Measurements from ENCODE around the gene AMER3.

The AMER3 gene

DNA sequence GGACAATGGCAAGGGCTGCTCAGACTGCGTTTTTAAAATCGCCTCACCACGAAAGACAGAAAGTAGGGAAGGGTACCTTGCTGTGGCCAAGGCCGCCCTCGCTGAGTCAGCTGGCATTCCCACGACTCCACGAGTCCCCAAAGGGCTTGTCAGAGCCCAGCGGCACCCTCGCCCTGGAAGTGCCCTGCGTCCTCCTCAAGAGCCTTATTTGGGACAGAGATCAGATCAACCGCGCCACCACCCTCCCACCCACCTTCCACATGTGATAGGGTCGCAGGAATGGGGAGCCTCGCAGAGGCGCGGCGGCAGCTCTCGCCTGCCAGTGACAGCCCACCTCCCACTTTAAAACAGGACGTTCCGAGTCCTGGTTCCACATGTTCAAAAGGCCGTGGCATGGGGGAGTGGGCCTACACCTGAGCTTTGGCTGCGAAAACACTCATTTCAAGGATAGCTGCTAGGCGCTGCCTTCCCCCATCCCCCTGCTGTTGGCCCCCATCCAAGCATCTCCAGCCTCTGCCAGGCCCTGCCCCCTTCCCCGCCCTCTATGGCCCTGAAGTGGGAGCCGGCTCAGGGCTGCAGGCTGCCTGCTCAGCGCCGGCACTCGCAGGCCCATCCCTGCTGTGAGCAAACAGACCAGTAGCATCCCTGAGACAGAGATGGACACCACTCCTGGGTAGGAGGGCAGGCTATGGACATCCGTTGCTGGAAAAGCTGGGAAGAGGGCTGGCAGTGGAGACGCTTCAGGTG is 43.3 kb downstream of the AMER3 start:
- Histone ChIP-seq H3K9me3 (ENCODE audit: insufficient read depth, low read length, severe bottlenecking) (no peaks in the 10 kb centered on the region), H3K4me2 (ENCODE audit: insufficient read depth, low read length) (peak overlapping the region; percentile 100), H2AFZ (ENCODE audit: low read depth, low read length) (peak overlapping the region; percentile 98), H3K9ac (ENCODE audit: low read depth, low read length) (peak overlapping the region; percentile 86), H3K27me3 (ENCODE audit: insufficient read depth, low read length, poor library complexity) (peaks cover 8% of the 10 kb centered on the region), H3K36me3 (ENCODE audit: insufficient read depth, low read length) (no peaks in the 10 kb centered on the region), H4K20me1 (ENCODE audit: insufficient read depth, low read length) (no peaks in the 10 kb centered on the region), H3K4me3 (ENCODE audit: low read depth in 1 of 2, low read length in 2 of 2) (peak overlapping the region in 1 of 2 experiments; percentile 88; a peak in 3 of 4 replicates), H3K79me2 (ENCODE audit: insufficient read depth, low read length) (no peaks in the 10 kb centered on the region), H3K27ac (ENCODE audit: low read length) (no peak overlapping the region), H3K4me1 (ENCODE audit: insufficient read depth, low read length) (peaks cover 18% of the 10 kb centered on the region)
- peak; percentile 10 for DNase-seq
- TF ChIP-seq EZH2 (IDR thresholded peaks at IDR 0.05; ENCODE audit: borderline replicate concordance, low read depth, low read length, severe bottlenecking) = no peak
- TF ChIP-seq, protein P1, sequence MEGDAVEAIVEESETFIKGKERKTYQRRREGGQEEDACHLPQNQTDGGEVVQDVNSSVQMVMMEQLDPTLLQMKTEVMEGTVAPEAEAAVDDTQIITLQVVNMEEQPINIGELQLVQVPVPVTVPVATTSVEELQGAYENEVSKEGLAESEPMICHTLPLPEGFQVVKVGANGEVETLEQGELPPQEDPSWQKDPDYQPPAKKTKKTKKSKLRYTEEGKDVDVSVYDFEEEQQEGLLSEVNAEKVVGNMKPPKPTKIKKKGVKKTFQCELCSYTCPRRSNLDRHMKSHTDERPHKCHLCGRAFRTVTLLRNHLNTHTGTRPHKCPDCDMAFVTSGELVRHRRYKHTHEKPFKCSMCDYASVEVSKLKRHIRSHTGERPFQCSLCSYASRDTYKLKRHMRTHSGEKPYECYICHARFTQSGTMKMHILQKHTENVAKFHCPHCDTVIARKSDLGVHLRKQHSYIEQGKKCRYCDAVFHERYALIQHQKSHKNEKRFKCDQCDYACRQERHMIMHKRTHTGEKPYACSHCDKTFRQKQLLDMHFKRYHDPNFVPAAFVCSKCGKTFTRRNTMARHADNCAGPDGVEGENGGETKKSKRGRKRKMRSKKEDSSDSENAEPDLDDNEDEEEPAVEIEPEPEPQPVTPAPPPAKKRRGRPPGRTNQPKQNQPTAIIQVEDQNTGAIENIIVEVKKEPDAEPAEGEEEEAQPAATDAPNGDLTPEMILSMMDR (IDR thresholded peaks at IDR 0.05; ENCODE audit: borderline replicate concordance, extremely low read depth, low read length, poor library complexity, severe bottlenecking) = no peak
- ATAC-seq (ENCODE audit: insufficient read depth, low read depth) = no peak

DNA sequence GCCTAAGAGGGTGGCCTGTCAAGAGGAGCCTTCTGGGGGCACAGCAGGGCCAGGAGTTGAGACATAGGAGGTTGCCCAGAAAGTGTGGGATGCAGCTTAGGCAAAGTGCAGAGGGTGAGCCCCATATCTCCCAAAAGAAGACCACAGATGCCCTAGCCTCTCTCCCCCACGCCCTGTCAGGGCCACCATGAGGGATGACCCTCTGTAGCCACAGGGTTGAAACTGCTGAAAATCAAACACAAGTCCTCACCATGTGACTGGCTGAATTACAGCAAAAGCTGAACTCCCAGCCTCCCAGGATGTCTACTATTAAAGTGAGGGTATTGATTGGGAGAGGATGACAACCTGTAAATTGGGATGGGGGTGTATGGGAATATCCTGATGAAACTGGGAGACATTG is 44.0 kb downstream of the AMER3 start:
- no peaks in the 10 kb centered on the region for H3K36me3 ChIP-seq (ENCODE audit: insufficient read depth, low read length)
- H3K9ac ChIP-seq (ENCODE audit: low read depth, low read length) = no peak overlapping the region
- no peaks in the 10 kb centered on the region for H4K20me1 ChIP-seq (ENCODE audit: insufficient read depth, low read length)
- H3K27me3 ChIP-seq (ENCODE audit: insufficient read depth, low read length, poor library complexity) = peaks cover 8% of the 10 kb centered on the region
- no peak overlapping the region for H2AFZ ChIP-seq (ENCODE audit: low read depth, low read length)
- H3K4me2 ChIP-seq (ENCODE audit: insufficient read depth, low read length) = no peak overlapping the region
- DNase-seq = no peak
- no peak overlapping the region for H3K4me3 ChIP-seq (ENCODE audit: low read depth in 1 of 2, low read length in 2 of 2)
- peaks cover 18% of the 10 kb centered on the region for H3K4me1 ChIP-seq (ENCODE audit: insufficient read depth, low read length)
- no peaks in the 10 kb centered on the region for H3K9me3 ChIP-seq (ENCODE audit: insufficient read depth, low read length, severe bottlenecking)
- no peak for TF ChIP-seq EZH2 (IDR thresholded peaks at IDR 0.05; ENCODE audit: borderline replicate concordance, low read depth, low read length, severe bottlenecking)
- TF ChIP-seq, protein P1 (IDR thresholded peaks at IDR 0.05; ENCODE audit: borderline replicate concordance, extremely low read depth, low read length, poor library complexity, severe bottlenecking) = no peak
- H3K79me2 ChIP-seq (ENCODE audit: insufficient read depth, low read length) = no peaks in the 10 kb centered on the region
- no peak for ATAC-seq (ENCODE audit: insufficient read depth, low read depth)
- H3K27ac ChIP-seq (ENCODE audit: low read length) = no peak overlapping the region

DNA sequence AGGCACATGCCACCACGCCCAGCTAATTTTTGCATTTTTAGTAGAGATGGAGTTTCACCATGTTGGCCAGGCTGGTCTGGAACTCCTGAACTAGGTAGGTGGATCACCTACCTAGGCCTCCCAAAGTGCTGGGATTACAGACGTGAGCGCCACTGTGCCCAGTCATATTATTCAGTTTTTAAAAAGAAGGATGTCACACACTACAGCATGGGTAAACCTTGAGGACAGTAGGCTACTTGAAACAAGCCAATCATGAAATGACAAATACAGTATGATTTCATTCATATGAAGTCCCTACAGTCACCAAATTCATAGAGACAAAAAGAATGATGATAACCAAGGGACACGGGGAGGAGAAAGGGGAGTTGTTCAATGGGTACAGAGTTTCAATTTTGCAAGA is 50.3 kb downstream of the AMER3 start:
- H2AFZ ChIP-seq (ENCODE audit: low read depth, low read length) = no peak overlapping the region
- H3K4me3 ChIP-seq (ENCODE audit: low read depth in 1 of 2, low read length in 2 of 2) = no peak overlapping the region
- TF ChIP-seq, protein P1 (IDR thresholded peaks at IDR 0.05; ENCODE audit: borderline replicate concordance, extremely low read depth, low read length, poor library complexity, severe bottlenecking) = no peak
- no peak for TF ChIP-seq EZH2 (IDR thresholded peaks at IDR 0.05; ENCODE audit: borderline replicate concordance, low read depth, low read length, severe bottlenecking)
- no peak for DNase-seq
- no peaks in the 10 kb centered on the region for H3K79me2 ChIP-seq (ENCODE audit: insufficient read depth, low read length)
- no peaks in the 10 kb centered on the region for H3K9me3 ChIP-seq (ENCODE audit: insufficient read depth, low read length, severe bottlenecking)
- no peak overlapping the region for H3K9ac ChIP-seq (ENCODE audit: low read depth, low read length)
- no peak overlapping the region for H3K27ac ChIP-seq (ENCODE audit: low read length)
- no peaks in the 10 kb centered on the region for H4K20me1 ChIP-seq (ENCODE audit: insufficient read depth, low read length)
- no peaks in the 10 kb centered on the region for H3K4me1 ChIP-seq (ENCODE audit: insufficient read depth, low read length)
- ATAC-seq (ENCODE audit: insufficient read depth, low read depth) = no peak
- no peaks in the 10 kb centered on the region for H3K27me3 ChIP-seq (ENCODE audit: insufficient read depth, low read length, poor library complexity)
- H3K36me3 ChIP-seq (ENCODE audit: insufficient read depth, low read length) = no peaks in the 10 kb centered on the region
- no peak overlapping the region for H3K4me2 ChIP-seq (ENCODE audit: insufficient read depth, low read length)

Measured in DND-41 (cell line).